ENCODE measurements around the gene ST6GAL1.

- TF ChIP-seq, protein P1, sequence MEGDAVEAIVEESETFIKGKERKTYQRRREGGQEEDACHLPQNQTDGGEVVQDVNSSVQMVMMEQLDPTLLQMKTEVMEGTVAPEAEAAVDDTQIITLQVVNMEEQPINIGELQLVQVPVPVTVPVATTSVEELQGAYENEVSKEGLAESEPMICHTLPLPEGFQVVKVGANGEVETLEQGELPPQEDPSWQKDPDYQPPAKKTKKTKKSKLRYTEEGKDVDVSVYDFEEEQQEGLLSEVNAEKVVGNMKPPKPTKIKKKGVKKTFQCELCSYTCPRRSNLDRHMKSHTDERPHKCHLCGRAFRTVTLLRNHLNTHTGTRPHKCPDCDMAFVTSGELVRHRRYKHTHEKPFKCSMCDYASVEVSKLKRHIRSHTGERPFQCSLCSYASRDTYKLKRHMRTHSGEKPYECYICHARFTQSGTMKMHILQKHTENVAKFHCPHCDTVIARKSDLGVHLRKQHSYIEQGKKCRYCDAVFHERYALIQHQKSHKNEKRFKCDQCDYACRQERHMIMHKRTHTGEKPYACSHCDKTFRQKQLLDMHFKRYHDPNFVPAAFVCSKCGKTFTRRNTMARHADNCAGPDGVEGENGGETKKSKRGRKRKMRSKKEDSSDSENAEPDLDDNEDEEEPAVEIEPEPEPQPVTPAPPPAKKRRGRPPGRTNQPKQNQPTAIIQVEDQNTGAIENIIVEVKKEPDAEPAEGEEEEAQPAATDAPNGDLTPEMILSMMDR (IDR thresholded peaks at IDR 0.05): no peak
- no peak for TF ChIP-seq POLR2A (IDR thresholded peaks at IDR 0.05)
Measured at GRCh38 chr3:187085021-187085666, 154.8 kb downstream of the ST6GAL1 start.

Measured in uterus (tissue), 2 donors.